Bladder microvascular endothelial cell (primary cell): Measurements from ENCODE around the gene UQCR10. TPM values are rescaled to one million over a fixed set of nuclear protein-coding genes. Genes with fewer than 3 reads are reported as not detected.

Experiments used
- total RNA-seq: library from RNA; depleted of rRNA; stranded (reverse); fragments of >200 nt; gene quantifications from 2 replicates; pipeline ENCODE4 v1.2.3, GENCODE V29; 2014

UQCR10 gene
- total RNA-seq: 61.8 and 71.1 TPM in 2 replicates

DNA sequence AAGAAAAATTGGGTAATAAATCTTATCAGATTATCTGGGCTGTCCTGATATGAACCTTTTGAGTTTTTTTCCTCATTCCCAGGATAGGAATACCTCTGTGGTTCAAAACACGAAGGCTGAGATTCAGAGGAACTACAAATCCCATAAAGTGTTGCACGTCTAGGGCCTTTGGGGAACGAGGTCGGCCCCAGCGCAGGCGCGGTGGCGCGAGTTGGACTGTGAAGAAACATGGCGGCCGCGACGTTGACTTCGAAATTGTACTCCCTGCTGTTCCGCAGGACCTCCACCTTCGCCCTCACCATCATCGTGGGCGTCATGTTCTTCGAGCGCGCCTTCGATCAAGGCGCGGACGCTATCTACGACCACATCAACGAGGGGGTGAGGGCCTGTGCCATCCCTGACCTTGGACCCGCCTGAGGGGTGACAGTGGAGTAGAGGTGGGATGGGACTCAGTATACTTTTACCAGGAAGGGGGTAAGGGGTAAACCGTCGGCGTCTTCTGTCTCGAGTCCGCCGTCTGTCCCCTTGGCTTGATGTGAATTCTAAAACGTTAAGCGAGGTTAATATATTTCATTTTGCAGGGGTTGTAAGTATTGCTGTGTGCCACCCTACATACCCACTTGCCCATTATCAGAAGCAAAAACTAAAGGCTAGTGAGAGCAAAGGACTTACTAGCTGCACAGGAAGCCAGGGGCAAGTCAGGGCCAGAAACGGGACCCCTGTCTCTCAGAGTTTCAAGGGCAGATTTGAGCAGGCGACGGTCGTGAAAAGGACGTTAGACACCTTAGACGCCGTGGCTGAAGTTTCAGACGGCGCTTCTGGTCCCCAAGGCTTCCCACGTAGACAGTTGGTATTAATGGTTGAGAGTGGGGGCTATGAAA is at the start of gene UQCR10:
Gene UQCR10, plus strand, starts transcription at position 199 of the 881 bp plus-strand sequence. Its CDS starts 30 bp downstream, at position 229.

DNA sequence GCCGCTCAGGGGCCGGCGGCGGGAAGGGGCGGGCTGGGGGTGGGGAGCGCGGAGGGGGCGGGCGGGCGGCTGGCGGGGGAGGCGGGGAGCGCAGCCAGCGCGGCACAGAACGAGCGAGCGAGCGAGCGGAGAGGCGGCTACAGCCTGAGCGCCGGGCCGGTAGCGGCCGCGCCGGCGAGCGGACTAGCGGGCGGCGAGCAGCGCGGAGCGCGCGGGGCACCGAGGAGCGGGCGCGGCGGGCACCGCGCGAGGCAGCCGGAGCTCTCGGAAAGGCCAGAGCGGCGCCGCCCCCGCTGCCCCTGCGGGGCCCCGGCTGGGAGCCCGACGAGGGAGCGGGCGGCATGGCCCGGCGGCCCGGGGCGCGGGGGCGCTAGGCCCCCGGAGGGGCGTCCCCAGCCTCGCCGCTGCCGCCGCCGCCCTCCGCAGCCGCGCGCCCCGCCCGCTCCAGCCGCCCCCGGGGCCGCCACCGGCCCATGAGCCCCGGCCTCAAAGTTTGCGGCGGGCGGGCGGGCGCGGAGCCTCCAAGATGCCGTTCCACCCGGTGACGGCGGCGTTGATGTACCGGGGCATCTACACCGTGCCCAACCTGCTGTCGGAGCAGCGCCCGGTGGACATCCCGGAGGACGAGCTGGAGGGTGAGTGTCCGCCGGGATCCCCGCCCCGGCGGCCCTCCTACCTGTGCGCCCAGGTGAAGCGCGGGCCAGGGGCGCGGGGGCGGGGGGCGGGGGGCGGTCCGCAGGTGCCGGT is 47.1 kb upstream of the UQCR10 start, which contains the start of gene CABP7:
Gene CABP7, plus strand, starts transcription at position 105 of the 747 bp plus-strand sequence. Its CDS starts 422 bp downstream, at position 527.

DNA sequence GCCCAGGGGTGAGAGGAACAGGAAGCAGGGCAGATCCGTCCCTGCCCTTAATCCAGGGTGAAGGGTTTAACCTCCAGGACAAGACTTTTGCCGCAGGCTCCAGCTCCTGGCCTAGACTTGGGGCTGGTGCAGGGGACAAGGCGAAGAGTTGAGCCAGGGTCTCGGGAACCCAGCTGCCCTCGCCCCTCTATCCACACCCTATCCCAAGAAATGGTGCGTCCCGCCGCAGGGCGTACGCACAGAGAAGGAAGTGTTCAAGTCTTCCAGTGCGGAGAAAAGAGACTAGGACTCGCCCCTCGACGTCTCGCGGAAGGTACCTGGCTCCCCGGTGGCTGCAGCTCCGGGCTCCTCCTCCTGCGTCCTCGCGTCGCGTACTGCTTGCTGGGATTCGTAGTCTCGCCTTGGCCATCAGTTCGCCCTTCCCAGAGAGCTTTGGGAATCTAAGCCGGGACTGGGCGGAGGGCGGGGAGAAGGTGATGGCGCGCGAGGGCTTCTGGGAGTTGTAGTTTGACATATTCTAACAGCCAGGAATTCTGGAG is 468 bp upstream of the UQCR10 start, which contains the start of gene ZMAT5:
Gene ZMAT5, minus strand, starts transcription at position 376 of the 539 bp plus-strand sequence. CDS start 18,463 bp downstream, outside the sequence.

Other genes starting within 250 kb of the UQCR10 start
- gene THOC5, start 213.6 kb upstream of the UQCR10 start, total RNA-seq: 37.7 and 56.8 TPM in 2 replicates
- 20.1 and 26.9 TPM in 2 replicates for gene NIPSNAP1, start 186.3 kb upstream of the UQCR10 start, total RNA-seq
- 30.3 and 203 TPM in 2 replicates for gene NF2, start 163.7 kb upstream of the UQCR10 start, total RNA-seq
- 0.06 TPM in 1 of 2 replicates, not detected in the other for gene CABP7, start 47.4 kb upstream of the UQCR10 start, total RNA-seq
- gene ZMAT5, start 362 bp upstream of the UQCR10 start, total RNA-seq: 13.3 and 13.6 TPM in 2 replicates
- 18.1 and 51.7 TPM in 2 replicates for gene ASCC2, start 70.9 kb downstream of the UQCR10 start, total RNA-seq
- 17.2 and 41.7 TPM in 2 replicates for gene MTMR3, start 115.8 kb downstream of the UQCR10 start, total RNA-seq